Measurements from ENCODE around the gene CTSF.
"Not testable (repeated sequence)": the region's sequence is repeated elsewhere in the genome, so short reads cannot be mapped to it uniquely, and the experiment has no call there.

CTSF gene

GRCh38 chr11:66589315-66589714 is 20.9 kb upstream of the CTSF start:
- not testable (repeated sequence) for DNase-seq

- DNase-seq: no peak
Measured at GRCh38 chr11:66586136-66586535, 17.7 kb upstream of the CTSF start.

GRCh38 chr11:66585447-66585846 is 17.0 kb upstream of the CTSF start:
- DNase-seq: not testable (repeated sequence)

GRCh38 chr11:66582565-66583147 is 14.2 kb upstream of the CTSF start:
- DNase-seq: not testable (repeated sequence)

- no peak for DNase-seq
Measured at GRCh38 chr11:66581261-66581660, 12.9 kb upstream of the CTSF start.

GRCh38 chr11:66580803-66581202 is 12.4 kb upstream of the CTSF start:
- DNase-seq: no peak

GRCh38 chr11:66579017-66579606 is 10.7 kb upstream of the CTSF start:
- DNase-seq: no peak

GRCh38 chr11:66570850-66571180 is 2.4 kb upstream of the CTSF start:
- DNase-seq: no peak

- no peak for DNase-seq
Measured at GRCh38 chr11:66570079-66570849, 1.9 kb upstream of the CTSF start.

GRCh38 chr11:66569076-66569475 is 670 bp upstream of the CTSF start:
- no peak for DNase-seq

GRCh38 chr11:66567787-66568123 is 651 bp downstream of the CTSF start:
- no peak for DNase-seq

GRCh38 chr11:66566221-66566620 is 2.2 kb downstream of the CTSF start:
- DNase-seq: no peak

GRCh38 chr11:66564984-66565383 is 3.4 kb downstream of the CTSF start:
- DNase-seq: no peak

- DNase-seq: no peak
Measured at GRCh38 chr11:66564538-66564937, 3.9 kb downstream of the CTSF start.

GRCh38 chr11:66563832-66564231 is 4.6 kb downstream of the CTSF start:
- DNase-seq: no peak

- DNase-seq: no peak
Measured at GRCh38 chr11:66562907-66563583, 5.4 kb downstream of the CTSF start.

GRCh38 chr11:66562275-66562674 is 6.1 kb downstream of the CTSF start:
- no peak for DNase-seq

GRCh38 chr11:66561975-66562248 is 6.5 kb downstream of the CTSF start:
- no peak for DNase-seq

GRCh38 chr11:66561178-66561974 is 7.0 kb downstream of the CTSF start:
- peak; percentile 34 for DNase-seq

- DNase-seq: no peak
Measured at GRCh38 chr11:66559866-66560676, 8.3 kb downstream of the CTSF start.

- DNase-seq: no peak
Measured at GRCh38 chr11:66559142-66559865, 9.1 kb downstream of the CTSF start.

All from NCI-H524 treated with DMSO at 0.1 percent for 48 hours (cell line).